GM23248 (cell line): ENCODE results near the gene UBN1. TPM values are rescaled to one million over a fixed set of nuclear protein-coding genes. Genes with fewer than 3 reads are reported as not detected.

Experiments
- DNase-seq: peaks from one replicate; pipeline ENCODE4 v3.0.0-alpha.2; 2015
- H2AFZ ChIP-seq: fragments of 200-600 bp; sonication (generic); 2 replicates; pipeline ENCODE4 v1.6.1; 2016; ENCODE audit warnings: antibody characterized with exemption
- H3F3A ChIP-seq: fragments of 200-600 bp; sonication (generic); 2 replicates; pipeline ENCODE4 v1.6.1; 2016; ENCODE audit warnings: mild to moderate bottlenecking, antibody characterized with exemption, mixed run types; ENCODE audit not compliant: insufficient read depth
- H3K27ac ChIP-seq: fragments of 200-600 bp; sonication (generic); 2 replicates; pipeline ENCODE4 v1.5.1; 2016; ENCODE audit warnings: mild to moderate bottlenecking
- H3K27me3 ChIP-seq: fragments of 200-600 bp; sonication (generic); replicated peaks from 2 replicates; pipeline ENCODE4 v1.6.1; 2016; ENCODE audit warnings: mild to moderate bottlenecking; ENCODE audit not compliant: insufficient read depth
- H3K36me3 ChIP-seq: fragments of 200-600 bp; sonication (generic); 2 replicates; pipeline ENCODE4 v1.6.1; 2016; ENCODE audit warnings: low read depth, mild to moderate bottlenecking
- H3K4me1 ChIP-seq: fragments of 200-600 bp; sonication (generic); 2 replicates; pipeline ENCODE4 v1.6.1; 2016; ENCODE audit warnings: mild to moderate bottlenecking; ENCODE audit not compliant: insufficient read depth
- H3K4me2 ChIP-seq: fragments of 200-600 bp; sonication (generic); one replicate; pipeline ENCODE4 v1.6.1; 2016; ENCODE audit warnings: mild to moderate bottlenecking; ENCODE audit not compliant: unreplicated experiment
- H3K4me3 ChIP-seq: fragments of 200-600 bp; sonication (generic); 2 replicates; pipeline ENCODE4 v1.5.1; 2016; ENCODE audit warnings: mild to moderate bottlenecking
- H3K79me2 ChIP-seq: fragments of 200-600 bp; sonication (generic); 2 replicates; pipeline ENCODE4 v1.6.1; 2016; ENCODE audit warnings: mild to moderate bottlenecking; ENCODE audit not compliant: insufficient read depth
- H3K9ac ChIP-seq: fragments of 200-600 bp; sonication (generic); 2 replicates; pipeline ENCODE4 v1.6.1; 2016; ENCODE audit warnings: mild to moderate bottlenecking
- H3K9me2 ChIP-seq: fragments of 200-600 bp; sonication (generic); 2 replicates; pipeline ENCODE4 v1.6.1; 2016; ENCODE audit warnings: mixed run types, mild to moderate bottlenecking, moderate library complexity; ENCODE audit not compliant: insufficient read depth
- H3K9me3 ChIP-seq: fragments of 200-600 bp; sonication (generic); one replicate; pipeline ENCODE4 v1.6.1; 2017; ENCODE audit warnings: low read depth
- H4K20me1 ChIP-seq: fragments of 200-600 bp; sonication (generic); 2 replicates; pipeline ENCODE4 v1.6.0; 2016; ENCODE audit not compliant: insufficient read depth
- EZH2 ChIP-seq: fragments of 200-600 bp; sonication (generic); IDR thresholded peaks from 2 replicates; pipeline ENCODE4 v1.6.1; 2018; ENCODE audit warnings: antibody characterized with exemption, mild to moderate bottlenecking; ENCODE audit not compliant: insufficient read depth, poor library complexity, severe bottlenecking
- EZH2phosphoT487 ChIP-seq: fragments of 200-600 bp; sonication (generic); IDR thresholded peaks from 2 replicates; pipeline ENCODE4 v1.6.1; 2018; ENCODE audit warnings: antibody characterized with exemption, moderate library complexity, mild to moderate bottlenecking, low read depth; ENCODE audit not compliant: insufficient read depth
- WGBS, 2 experiments: methylation state at CpG; one replicate each; pipeline ENCODE4 v1.1.6; 2015 to 2017; ENCODE audit warnings: low lambda C conversion rate in 2 of 2, low coverage in 1 of 2; ENCODE audit errors: missing lambda C conversion rate in 2 of 2; 5-methylcytosine and 5-hydroxymethylcytosine counted together
- in situ Hi-C: fragments of 300-500 bp; cut with MboI; formaldehyde crosslinking; loops from 2 replicates; pipeline ENCODE4 v1.15.0; 2020
- polyA plus RNA-seq: library from polyadenylated mRNA; unstranded; fragments of >200 nt; fragmentation: Nextera tagmentation; extraction: Ambion mirVana; gene quantifications from 2 replicates; pipeline ENCODE4 v1.2.1, GENCODE V29; 2016
- total RNA-seq: library from RNA; depleted of rRNA; stranded (reverse); fragments of >200 nt; shearing (Covaris generic); gene quantifications from 2 replicates; pipeline ENCODE4 v1.2.3, GENCODE V29; 2014

The UBN1 gene
- total and polyA plus RNA-seq, 2 experiments from 2014 or later: 9.9 to 16.4 TPM

- Histone ChIP-seq H3K9ac (no peak overlapping the region), H4K20me1 (no peaks in the 10 kb centered on the region), H3K36me3 (peaks cover 49% of the 10 kb centered on the region), H3K27me3 (no peaks in the 10 kb centered on the region), H3K9me2 (no peaks in the 10 kb centered on the region), H3F3A (no peaks in the 10 kb centered on the region), H3K27ac (no peak overlapping the region), H3K4me3 (no peak overlapping the region), H3K9me3 (no peaks in the 10 kb centered on the region), H3K4me1 (no peaks in the 10 kb centered on the region), H3K79me2 (peaks cover 67% of the 10 kb centered on the region), H2AFZ (no peak overlapping the region), H3K4me2 (no peak overlapping the region)
- no peak for DNase-seq
- TF ChIP-seq EZH2 (no peak), EZH2phosphoT487 (no peak)
- in situ Hi-C loops: no loop called here
- WGBS, 2 experiments: 93 to 98% methylated on average over 1 of the region's 1 CpG
Measured at GRCh38 chr16:4833584-4833983, 13.7 kb upstream of the UBN1 start.

- no peak overlapping the region for H3K9ac ChIP-seq
- H3K79me2 ChIP-seq: peaks cover 85% of the 10 kb centered on the region
- H3K27ac ChIP-seq: no peak overlapping the region
- TF ChIP-seq EZH2: no peak
- TF ChIP-seq EZH2phosphoT487: no peak
- 0 out of 2 replicates have a peak, but pooled peaks cover 9% of the 10 kb centered on the region for H3F3A ChIP-seq
- in situ Hi-C loops: no loop called here
- no peak overlapping the region for H2AFZ ChIP-seq
- no peaks in the 10 kb centered on the region for H3K9me3 ChIP-seq
- H3K9me2 ChIP-seq: no peaks in the 10 kb centered on the region
- H3K36me3 ChIP-seq: peaks cover 57% of the 10 kb centered on the region
- no peak overlapping the region for H3K4me2 ChIP-seq
- H3K4me1 ChIP-seq: no peaks in the 10 kb centered on the region
- WGBS, 2 experiments: 98 to 100% methylated on average over 2 of the region's 2 CpGs
- DNase-seq: no peak
- no peaks in the 10 kb centered on the region for H3K27me3 ChIP-seq
- H3K4me3 ChIP-seq: no peak overlapping the region
- H4K20me1 ChIP-seq: no peaks in the 10 kb centered on the region; the same call in 1 of the 2 replicates
Measured at GRCh38 chr16:4836727-4837126, 10.6 kb upstream of the UBN1 start.

DNA sequence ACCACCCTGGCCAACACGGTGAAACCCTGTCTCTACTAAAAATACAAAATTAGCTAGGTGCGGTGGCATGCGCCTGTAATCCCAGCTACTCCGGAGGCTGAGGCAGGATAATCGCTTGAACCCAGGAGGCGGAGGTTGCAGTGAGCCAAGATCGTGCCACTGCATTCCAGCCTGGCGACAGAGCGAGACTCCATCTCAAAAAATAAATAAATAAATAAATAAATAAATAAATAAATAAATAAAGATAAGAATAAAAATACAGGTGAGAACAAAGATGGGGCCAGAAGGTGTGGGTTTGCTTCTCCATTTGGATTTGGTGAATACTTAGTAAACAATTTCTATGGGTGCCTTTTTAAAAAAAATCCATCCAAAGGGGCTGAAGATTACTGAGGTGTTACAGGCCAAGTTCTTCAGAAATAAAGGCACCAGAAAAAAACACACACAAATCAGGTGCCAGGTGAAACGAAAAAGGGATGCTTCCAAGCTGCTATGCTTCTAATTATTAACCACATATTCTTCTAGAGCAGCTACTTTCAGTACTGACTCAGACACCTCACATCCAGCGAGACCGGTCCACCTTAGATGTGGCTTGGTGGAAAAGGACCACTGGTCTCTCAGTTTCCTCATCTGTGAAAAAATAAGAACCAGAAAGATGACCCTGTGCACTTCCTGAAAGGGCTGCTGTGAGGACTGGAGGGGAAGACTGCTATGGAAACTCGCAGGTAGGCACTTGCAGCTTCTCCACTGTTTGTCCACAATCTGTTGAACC lies 9.4 kb upstream of the UBN1 start:
- Histone ChIP-seq H2AFZ (no peak overlapping the region), H3K4me2 (no peak overlapping the region), H4K20me1 (no peaks in the 10 kb centered on the region; the same call in 1 of the 2 replicates), H3K27ac (no peak overlapping the region), H3K79me2 (peaks cover 85% of the 10 kb centered on the region), H3F3A (0 out of 2 replicates have a peak, but pooled peaks cover 9% of the 10 kb centered on the region), H3K9me3 (no peaks in the 10 kb centered on the region), H3K36me3 (peaks cover 53% of the 10 kb centered on the region), H3K4me3 (no peak overlapping the region), H3K9me2 (no peaks in the 10 kb centered on the region), H3K27me3 (no peaks in the 10 kb centered on the region), H3K9ac (no peak overlapping the region), H3K4me1 (no peaks in the 10 kb centered on the region)
- in situ Hi-C loops: no loop called here
- DNase-seq: no peak
- TF ChIP-seq EZH2 (no peak), EZH2phosphoT487 (no peak)
- 83 to 84% methylated on average over 13 of the region's 13 CpGs for WGBS, 2 experiments

GRCh38 chr16:4839942-4840341 lies 7.3 kb upstream of the UBN1 start:
- Histone ChIP-seq H3K9ac (no peak overlapping the region), H3K79me2 (peaks cover 85% of the 10 kb centered on the region), H3K9me2 (no peaks in the 10 kb centered on the region), H3K27ac (no peak overlapping the region), H3K4me3 (no peak overlapping the region), H4K20me1 (no peaks in the 10 kb centered on the region; the same call in 1 of the 2 replicates), H3K4me2 (no peak overlapping the region), H3K4me1 (peaks cover under 1% of the 10 kb centered on the region; the same call in 1 of the 2 replicates), H3K36me3 (peaks cover 59% of the 10 kb centered on the region), H3K27me3 (no peaks in the 10 kb centered on the region), H3F3A (0 out of 2 replicates have a peak, but pooled peaks cover 9% of the 10 kb centered on the region), H2AFZ (no peak overlapping the region), H3K9me3 (no peaks in the 10 kb centered on the region)
- in situ Hi-C loops: no loop called here
- 88 to 90% methylated on average over 5 of the region's 5 CpGs for WGBS, 2 experiments
- TF ChIP-seq EZH2: no peak
- TF ChIP-seq EZH2phosphoT487: no peak
- DNase-seq: no peak

- H3K9me2 ChIP-seq: no peaks in the 10 kb centered on the region
- peaks cover 60% of the 10 kb centered on the region for H3K36me3 ChIP-seq
- DNase-seq: no peak
- no peak overlapping the region for H3K9ac ChIP-seq
- no peak overlapping the region for H3K27ac ChIP-seq
- no peaks in the 10 kb centered on the region for H3K27me3 ChIP-seq
- peaks cover 16% of the 10 kb centered on the region for H3F3A ChIP-seq
- peaks cover 85% of the 10 kb centered on the region for H3K79me2 ChIP-seq
- H4K20me1 ChIP-seq: peaks cover 2% of the 10 kb centered on the region; the same call in 1 of the 2 replicates
- WGBS, 2 experiments: 76 to 77% methylated on average over 5 of the region's 5 CpGs
- no peak overlapping the region for H3K4me3 ChIP-seq
- no peak for TF ChIP-seq EZH2phosphoT487
- no peak for TF ChIP-seq EZH2
- in situ Hi-C loops: no loop called here
- peaks cover 11% of the 10 kb centered on the region for H3K4me1 ChIP-seq
- H3K9me3 ChIP-seq: no peaks in the 10 kb centered on the region
- H2AFZ ChIP-seq: no peak overlapping the region
- no peak overlapping the region for H3K4me2 ChIP-seq
Measured at GRCh38 chr16:4840984-4841383, 6.3 kb upstream of the UBN1 start.
